Skin epidermis (tissue), 12 donors: Measurements from ENCODE around the gene KLHL8.
A peak's percentile ranks its signal among the peaks of the same experiment; 100 is the strongest.

ENCODE experiments used
- H3K27ac ChIP-seq, 21 experiments: fragments of 200-600 bp; sonication (generic) in 11 of 21; one replicate each; pipeline ENCODE4 v1.5.0; 2020; ENCODE audit warnings: mild to moderate bottlenecking in 3 of 21, inconsistent platforms in 2 of 21, moderate library complexity in 2 of 21
- H3K4me3 ChIP-seq, 7 experiments: fragments of 200-600 bp; sonication (generic) in 2 of 7; one replicate each; pipeline ENCODE4 v1.5.0; 2020; ENCODE audit warnings: inconsistent platforms in 2 of 7, mild to moderate bottlenecking in 2 of 7, moderate library complexity in 1 of 7

Gene KLHL8

DNA sequence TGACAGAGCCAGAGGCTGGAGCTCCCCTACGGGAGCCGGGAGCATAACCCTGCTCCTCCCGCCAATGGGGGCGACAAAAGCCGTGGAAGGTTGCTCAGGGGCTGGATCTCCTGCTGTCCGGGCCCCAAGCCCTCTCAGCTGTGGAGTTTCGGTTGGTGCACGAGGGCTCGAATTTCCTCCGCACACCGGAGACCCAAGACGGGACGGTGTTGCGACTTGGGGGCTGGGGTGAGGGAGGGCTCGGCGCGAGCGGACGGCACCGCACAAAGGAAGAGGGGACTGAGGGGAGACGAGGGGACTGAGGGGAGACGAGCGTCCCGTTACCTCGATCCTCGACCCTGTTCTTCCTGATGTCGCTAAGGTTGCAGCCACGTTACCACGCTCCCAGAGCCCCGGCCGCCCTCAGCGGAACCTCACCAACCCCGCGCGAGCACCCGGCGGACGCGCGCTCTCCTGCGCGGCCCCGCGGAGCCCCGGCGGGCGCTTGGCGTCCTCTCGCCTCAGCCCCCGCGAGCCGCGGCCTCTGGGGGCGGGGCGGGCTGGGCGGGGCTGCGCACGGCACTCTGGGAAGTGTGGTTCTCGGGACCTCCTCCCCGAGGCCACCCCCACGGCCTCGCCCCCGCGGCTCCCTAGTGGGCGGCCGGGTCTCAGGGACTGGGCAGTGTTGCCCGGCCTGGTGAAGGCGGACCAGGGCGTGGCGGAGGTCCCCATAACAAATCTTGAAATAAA lies at the start of gene KLHL8:
Gene KLHL8 (minus strand): TSS at position 525 of the 729 bp plus-strand sequence. CDS start 25,079 bp downstream, outside the sequence.
- H3K27ac ChIP-seq, result peak within 1 kb of the TSS; percentile 55 to 94 (median 86)
- peak within 1 kb of the TSS; percentile 55 to 99 (median 79) for H3K4me3 ChIP-seq

GRCh38 chr4:87270144-87270543 lies 49.7 kb upstream of the KLHL8 start:
- Histone ChIP-seq H3K4me3 (no peak overlapping the region), H3K27ac (no peak overlapping the region)

- Histone ChIP-seq H3K27ac (no peak overlapping the region), H3K4me3 (no peak overlapping the region)
These were observed 48.0 kb upstream of the KLHL8 start for GRCh38 chr4:87268411-87268810.

DNA sequence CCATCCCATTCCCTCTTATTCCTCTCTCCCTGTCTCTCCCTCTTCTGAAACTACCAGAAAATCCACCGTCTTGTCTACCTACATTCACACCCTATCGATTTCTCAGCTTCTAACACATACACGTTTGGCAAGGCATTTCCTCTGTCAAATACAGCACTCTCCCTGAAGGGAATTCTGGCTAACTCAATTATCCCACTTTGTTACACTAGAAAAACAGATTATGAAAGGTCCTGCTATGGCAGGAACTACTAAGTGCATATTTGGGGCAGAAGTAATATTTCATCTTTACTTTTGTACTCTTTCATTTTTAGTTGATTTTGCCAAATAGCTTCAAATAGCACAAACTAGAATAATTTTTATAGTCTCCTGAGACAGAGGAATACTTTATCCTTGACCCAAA lies 46.6 kb upstream of the KLHL8 start:
- H3K27ac ChIP-seq, result no peak overlapping the region
- no peak overlapping the region for H3K4me3 ChIP-seq

DNA sequence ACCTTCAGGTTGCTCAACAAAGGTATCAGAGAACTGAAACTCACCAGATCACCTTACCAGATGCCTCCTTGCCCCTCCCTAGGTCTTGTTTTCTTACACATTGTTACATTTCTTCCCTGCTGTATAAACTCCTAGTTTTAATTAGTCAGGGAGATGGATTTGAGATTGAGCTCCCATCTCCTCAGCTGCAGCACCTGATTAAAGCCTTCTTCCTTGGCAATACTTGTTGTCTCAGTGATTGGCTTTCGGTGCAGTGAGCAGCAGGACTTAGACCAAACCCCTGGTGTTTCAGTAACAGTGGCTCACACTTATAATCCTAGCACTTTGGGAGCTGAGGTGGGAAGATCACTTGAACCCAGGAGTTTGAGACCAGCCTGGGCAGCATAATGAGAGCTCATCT lies 42.5 kb upstream of the KLHL8 start:
- Histone ChIP-seq H3K27ac (no peak overlapping the region), H3K4me3 (no peak overlapping the region)

GRCh38 chr4:87260477-87260876 lies 40.1 kb upstream of the KLHL8 start:
- no peak overlapping the region for H3K4me3 ChIP-seq

GRCh38 chr4:87258677-87259076 lies 38.3 kb upstream of the KLHL8 start:
- Histone ChIP-seq H3K4me3 (no peak overlapping the region), H3K27ac (no peak overlapping the region)

More at GRCh38 chr4:87260477-87260876, 40.1 kb upstream of the KLHL8 start:
- no peak overlapping the region for H3K27ac ChIP-seq

GRCh38 chr4:87257523-87257922 lies 37.1 kb upstream of the KLHL8 start:
- H3K27ac ChIP-seq, result no peak overlapping the region
- no peak overlapping the region for H3K4me3 ChIP-seq

DNA sequence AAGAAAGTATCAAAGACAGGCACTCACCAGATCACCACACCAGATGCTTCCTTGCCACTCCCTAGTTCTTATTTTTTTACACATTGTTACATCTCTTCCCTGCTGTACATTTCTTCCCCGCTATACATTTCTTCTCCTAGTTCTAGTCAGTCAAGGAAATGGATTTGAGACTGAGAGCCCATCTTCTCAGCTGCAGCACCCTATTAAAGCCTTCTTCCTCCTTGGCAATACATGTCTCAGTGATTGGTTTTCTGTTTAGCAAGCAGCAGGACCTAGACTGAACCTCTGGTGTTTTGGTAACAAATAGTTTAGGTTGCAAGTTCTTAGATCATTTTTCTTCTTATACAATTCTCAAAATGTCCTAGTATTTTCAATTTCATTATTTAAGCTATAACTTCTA lies 35.3 kb upstream of the KLHL8 start:
- no peak overlapping the region for H3K27ac ChIP-seq
- H3K4me3 ChIP-seq, result no peak overlapping the region

- Histone ChIP-seq H3K4me3 (no peak overlapping the region), H3K27ac (no peak overlapping the region)
These were observed 30.7 kb upstream of the KLHL8 start for GRCh38 chr4:87251106-87251505.

GRCh38 chr4:87250294-87250693 lies 29.9 kb upstream of the KLHL8 start:
- H3K27ac ChIP-seq, result no peak overlapping the region
- H3K4me3 ChIP-seq, result no peak overlapping the region

DNA sequence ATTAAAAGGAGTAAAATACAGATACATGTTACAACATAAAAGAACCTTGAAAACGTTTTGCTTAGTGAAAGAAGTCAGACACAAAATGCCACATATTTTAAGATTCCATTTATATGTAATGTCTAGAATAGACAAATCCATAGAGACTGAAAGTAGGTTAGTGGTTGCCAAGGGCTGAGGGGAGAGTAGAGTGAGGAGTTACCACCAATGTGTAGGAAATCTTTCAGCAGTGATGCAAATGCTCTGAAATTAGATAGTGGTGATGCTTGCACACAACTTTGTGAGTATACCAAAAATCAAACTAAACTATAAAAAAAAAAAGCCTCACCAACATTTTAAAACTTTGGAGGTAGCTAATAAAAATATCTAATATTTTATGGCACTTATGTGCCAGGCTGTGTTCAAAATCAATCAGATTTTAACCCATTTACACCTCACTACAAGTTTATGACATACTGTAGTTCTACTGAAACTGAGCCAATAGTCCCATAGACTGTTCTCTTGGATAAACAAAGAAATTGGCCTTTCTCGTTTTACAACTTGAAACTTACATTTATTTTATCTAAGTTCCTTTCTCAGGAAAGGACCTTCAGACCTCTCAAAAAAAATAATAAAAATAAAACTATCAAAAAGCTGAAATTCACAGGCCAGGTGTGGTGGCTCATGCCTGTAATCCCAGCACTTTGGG lies 29.1 kb upstream of the KLHL8 start:
- H3K27ac ChIP-seq, result no peak overlapping the region
- no peak overlapping the region for H3K4me3 ChIP-seq

DNA sequence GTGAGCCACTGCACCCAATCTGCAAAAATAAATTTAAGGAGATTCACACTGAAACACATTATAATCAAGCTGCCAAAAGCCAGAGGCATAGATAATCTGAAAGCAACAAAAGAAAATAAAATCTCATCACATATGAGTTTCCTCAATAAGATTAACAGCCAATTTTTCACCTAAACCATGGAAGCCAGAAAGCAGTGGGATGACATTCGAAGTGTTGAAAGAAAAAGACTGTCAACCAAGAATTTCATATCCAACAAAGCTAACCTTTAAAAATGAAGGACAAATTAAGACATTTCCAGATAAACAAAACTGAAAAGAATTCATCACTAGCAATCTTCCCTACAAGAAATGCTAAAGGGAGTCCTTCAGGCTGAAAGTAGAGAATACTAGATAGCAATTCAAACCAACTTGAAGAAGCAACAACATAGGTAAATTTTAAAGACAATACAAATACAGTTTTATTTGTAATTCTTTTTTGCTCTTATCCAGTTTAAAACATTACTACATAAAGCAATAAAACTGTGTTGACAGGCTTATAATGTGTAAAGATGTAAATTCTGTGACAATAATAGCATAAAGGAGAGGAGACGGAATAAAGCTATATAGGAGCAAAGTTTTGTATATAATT lies 23.1 kb upstream of the KLHL8 start:
- no peak overlapping the region for H3K27ac ChIP-seq

GRCh38 chr4:87241336-87241735 lies 20.9 kb upstream of the KLHL8 start:
- Histone ChIP-seq H3K4me3 (no peak overlapping the region), H3K27ac (no peak overlapping the region)

More for the DNA sequence above, 23.1 kb upstream of the KLHL8 start:
- no peak overlapping the region for H3K4me3 ChIP-seq

- Histone ChIP-seq H3K27ac (no peak overlapping the region), H3K4me3 (no peak overlapping the region)
These were observed 19.9 kb upstream of the KLHL8 start for GRCh38 chr4:87240341-87240740.

DNA sequence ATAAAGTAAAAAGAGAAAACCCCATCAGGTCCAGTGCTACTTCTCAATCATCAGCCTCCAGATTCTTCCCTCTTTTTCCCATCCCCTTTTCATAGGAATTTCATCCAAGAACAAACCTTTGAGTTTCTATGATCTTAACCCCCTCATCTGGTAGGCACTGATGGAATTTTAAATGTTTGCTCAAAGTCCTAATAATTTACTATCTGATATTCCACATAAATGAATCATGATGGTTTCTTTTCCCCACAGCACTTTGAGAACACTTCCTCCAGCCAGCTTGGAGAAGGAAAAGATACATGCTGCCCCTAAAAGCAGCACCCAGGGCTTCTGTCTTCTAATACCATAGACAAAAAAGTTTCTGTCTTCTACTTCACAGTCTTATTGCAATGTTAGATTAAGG lies 19.4 kb upstream of the KLHL8 start:
- no peak overlapping the region for H3K27ac ChIP-seq
- no peak overlapping the region for H3K4me3 ChIP-seq

DNA sequence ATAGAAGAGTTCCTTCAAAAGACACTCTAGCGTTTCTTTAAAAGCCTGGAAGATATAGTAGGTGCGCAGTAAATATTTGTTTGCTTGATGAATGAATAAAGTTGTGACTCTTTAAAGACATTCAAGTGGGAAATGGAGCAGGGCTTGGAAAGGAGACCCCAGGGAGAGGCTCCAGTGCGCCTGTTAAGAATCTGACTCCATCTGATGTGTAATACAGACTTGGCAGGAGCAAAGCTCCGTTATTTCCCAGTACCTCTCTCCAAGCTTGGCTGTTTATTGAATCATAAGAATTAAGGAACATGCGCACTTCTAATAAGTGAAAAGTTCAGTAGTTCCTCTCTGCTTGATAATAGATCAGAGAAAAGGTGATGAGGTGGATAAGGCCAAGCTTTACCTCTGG lies 18.8 kb upstream of the KLHL8 start:
- no peak overlapping the region for H3K4me3 ChIP-seq

GRCh38 chr4:87236861-87237260 lies 16.4 kb upstream of the KLHL8 start:
- H3K4me3 ChIP-seq, result no peak overlapping the region
- no peak overlapping the region for H3K27ac ChIP-seq

More for the DNA sequence above, 18.8 kb upstream of the KLHL8 start:
- no peak overlapping the region for H3K27ac ChIP-seq

GRCh38 chr4:87235020-87235671 lies 14.7 kb upstream of the KLHL8 start:
- no peak overlapping the region for H3K27ac ChIP-seq
- H3K4me3 ChIP-seq, result peak overlapping the region in 4 of 7 experiments; percentile 32 to 44 (median 38)

- no peak overlapping the region for H3K27ac ChIP-seq
These were observed 11.8 kb upstream of the KLHL8 start for GRCh38 chr4:87232216-87232615.

More at GRCh38 chr4:87232216-87232615, 11.8 kb upstream of the KLHL8 start:
- no peak overlapping the region for H3K4me3 ChIP-seq
